ENCODE measurements around the gene SLC22A6.

Gene SLC22A6

GRCh38 chr11:62962391-62962790, 22.4 kb downstream of the SLC22A6 start:
- no peaks in the 10 kb centered on the region for H3K36me3 ChIP-seq (ENCODE audit: insufficient read depth, low read length)
- H3F3A ChIP-seq (ENCODE audit: low read depth), result no peaks in the 10 kb centered on the region
- no peaks in the 10 kb centered on the region for H3K9me3 ChIP-seq (ENCODE audit: insufficient read depth, low read depth, low read length)
- no peak overlapping the region for H3K4me3 ChIP-seq (ENCODE audit: low read length, poor library complexity, severe bottlenecking)
- no peaks in the 10 kb centered on the region for H4K20me1 ChIP-seq (ENCODE audit: insufficient read depth, low read length, poor library complexity, severe bottlenecking)
- H3K9ac ChIP-seq (ENCODE audit: low read depth, low read length, poor library complexity, severe bottlenecking), result no peak overlapping the region
- TF ChIP-seq EZH2phosphoT487 (IDR thresholded peaks at IDR 0.05; ENCODE audit: borderline replicate concordance) (no peak), CTCF (conservative IDR thresholded peaks at IDR 0.05; ENCODE audit: low read length) (no peak)
- H3K9me2 ChIP-seq (replicated peaks; ENCODE audit: low read depth, low read length), result no peaks in the 10 kb centered on the region
- no peaks in the 10 kb centered on the region for H3K4me1 ChIP-seq (ENCODE audit: insufficient read depth, low read length, poor library complexity, severe bottlenecking)
- no peaks in the 10 kb centered on the region for H3K27me3 ChIP-seq (ENCODE audit: insufficient read depth, low read length, poor library complexity, severe bottlenecking)
- H3K79me2 ChIP-seq (ENCODE audit: insufficient read depth, low read length), result no peaks in the 10 kb centered on the region
- H3K4me2 ChIP-seq (ENCODE audit: low read depth, low read length, poor library complexity, severe bottlenecking), result no peak overlapping the region
- no peak overlapping the region for H2AFZ ChIP-seq (ENCODE audit: low read length)

GRCh38 chr11:62961017-62961570, 23.7 kb downstream of the SLC22A6 start:
- TF ChIP-seq EZH2phosphoT487 (IDR thresholded peaks at IDR 0.05; ENCODE audit: borderline replicate concordance) (no peak), CTCF (conservative IDR thresholded peaks at IDR 0.05; ENCODE audit: low read length) (no peak)
- no peaks in the 10 kb centered on the region for H3K9me3 ChIP-seq (ENCODE audit: insufficient read depth, low read depth, low read length)
- no peaks in the 10 kb centered on the region for H4K20me1 ChIP-seq (ENCODE audit: insufficient read depth, low read length, poor library complexity, severe bottlenecking)
- no peaks in the 10 kb centered on the region for H3K27me3 ChIP-seq (ENCODE audit: insufficient read depth, low read length, poor library complexity, severe bottlenecking)
- H2AFZ ChIP-seq (ENCODE audit: low read length), result no peak overlapping the region
- H3K9me2 ChIP-seq (replicated peaks; ENCODE audit: low read depth, low read length), result no peaks in the 10 kb centered on the region
- H3K9ac ChIP-seq (ENCODE audit: low read depth, low read length, poor library complexity, severe bottlenecking), result no peak overlapping the region
- H3K4me3 ChIP-seq (ENCODE audit: low read length, poor library complexity, severe bottlenecking), result no peak overlapping the region
- no peaks in the 10 kb centered on the region for H3K4me1 ChIP-seq (ENCODE audit: insufficient read depth, low read length, poor library complexity, severe bottlenecking)
- no peaks in the 10 kb centered on the region for H3K36me3 ChIP-seq (ENCODE audit: insufficient read depth, low read length)
- H3K4me2 ChIP-seq (ENCODE audit: low read depth, low read length, poor library complexity, severe bottlenecking), result no peak overlapping the region
- no peaks in the 10 kb centered on the region for H3F3A ChIP-seq (ENCODE audit: low read depth)
- no peaks in the 10 kb centered on the region for H3K79me2 ChIP-seq (ENCODE audit: insufficient read depth, low read length)

- no peak overlapping the region for H3K9ac ChIP-seq (ENCODE audit: low read depth, low read length, poor library complexity, severe bottlenecking)
- H4K20me1 ChIP-seq (ENCODE audit: insufficient read depth, low read length, poor library complexity, severe bottlenecking), result no peaks in the 10 kb centered on the region
- H3K4me1 ChIP-seq (ENCODE audit: insufficient read depth, low read length, poor library complexity, severe bottlenecking), result no peaks in the 10 kb centered on the region
- H3K79me2 ChIP-seq (ENCODE audit: insufficient read depth, low read length), result no peaks in the 10 kb centered on the region
- H3K36me3 ChIP-seq (ENCODE audit: insufficient read depth, low read length), result no peaks in the 10 kb centered on the region
- TF ChIP-seq CTCF (conservative IDR thresholded peaks at IDR 0.05; ENCODE audit: low read length), result no peak
- TF ChIP-seq EZH2phosphoT487 (IDR thresholded peaks at IDR 0.05; ENCODE audit: borderline replicate concordance), result no peak
- no peak overlapping the region for H3K4me2 ChIP-seq (ENCODE audit: low read depth, low read length, poor library complexity, severe bottlenecking)
- no peaks in the 10 kb centered on the region for H3K9me2 ChIP-seq (replicated peaks; ENCODE audit: low read depth, low read length)
- no peaks in the 10 kb centered on the region for H3F3A ChIP-seq (ENCODE audit: low read depth)
- H3K27me3 ChIP-seq (ENCODE audit: insufficient read depth, low read length, poor library complexity, severe bottlenecking), result no peaks in the 10 kb centered on the region
- no peak overlapping the region for H2AFZ ChIP-seq (ENCODE audit: low read length)
- H3K9me3 ChIP-seq (ENCODE audit: insufficient read depth, low read depth, low read length), result no peaks in the 10 kb centered on the region
- H3K4me3 ChIP-seq (ENCODE audit: low read length, poor library complexity, severe bottlenecking), result no peak overlapping the region
Observed at GRCh38 chr11:62959422-62959980, 25.3 kb downstream of the SLC22A6 start.

All from Loucy (cell line).